Measurements from ENCODE around the gene IQCN.
"Not testable (repeated sequence)": the region's sequence is repeated elsewhere in the genome, so short reads cannot be mapped to it uniquely, and the experiment has no call there.

The IQCN gene

DNA sequence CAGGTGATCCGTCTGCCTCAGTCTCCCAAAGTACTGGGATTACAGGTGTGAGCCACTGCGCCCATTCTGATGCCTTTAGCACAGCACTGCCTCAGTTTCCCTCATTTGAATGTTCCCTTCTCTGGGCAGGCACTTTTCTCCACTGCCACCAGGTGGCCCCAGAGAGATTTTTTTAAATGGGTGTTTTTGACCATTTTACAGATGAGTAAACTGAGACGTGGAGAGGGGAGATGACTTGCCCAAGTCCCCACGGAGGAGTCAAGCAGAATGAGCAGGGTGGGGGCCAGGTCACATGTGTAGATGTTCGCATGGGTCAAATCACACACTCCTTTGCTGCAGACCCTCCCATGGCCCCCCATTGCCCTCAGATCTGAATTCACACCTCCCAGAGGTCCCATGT, 44.8 kb downstream of the IQCN start:
- no peak for DNase-seq

DNA sequence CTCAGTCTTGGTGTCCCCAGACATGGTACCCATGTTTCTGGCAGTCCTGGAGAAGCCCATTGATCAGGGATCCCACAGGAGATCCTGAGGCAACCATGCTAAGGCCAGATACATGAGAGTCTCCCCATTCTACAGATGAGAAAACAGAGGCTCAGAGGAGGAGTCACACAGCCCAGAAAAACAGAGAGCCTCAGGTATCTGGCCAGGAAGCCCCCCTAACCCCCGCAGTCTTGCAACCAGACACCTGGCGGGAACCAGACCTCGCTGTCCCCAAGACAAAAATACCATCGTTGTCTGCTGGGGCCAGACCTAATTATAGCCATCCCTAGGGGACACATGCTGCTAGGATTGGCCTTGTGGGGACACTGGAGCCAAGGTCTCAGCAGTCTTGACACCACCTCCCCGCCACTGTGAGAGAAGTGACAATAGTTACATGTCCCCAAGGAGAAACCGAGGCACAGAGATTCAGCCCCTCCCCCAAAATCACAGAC, 46.4 kb downstream of the IQCN start:
- DNase-seq = no peak

DNA sequence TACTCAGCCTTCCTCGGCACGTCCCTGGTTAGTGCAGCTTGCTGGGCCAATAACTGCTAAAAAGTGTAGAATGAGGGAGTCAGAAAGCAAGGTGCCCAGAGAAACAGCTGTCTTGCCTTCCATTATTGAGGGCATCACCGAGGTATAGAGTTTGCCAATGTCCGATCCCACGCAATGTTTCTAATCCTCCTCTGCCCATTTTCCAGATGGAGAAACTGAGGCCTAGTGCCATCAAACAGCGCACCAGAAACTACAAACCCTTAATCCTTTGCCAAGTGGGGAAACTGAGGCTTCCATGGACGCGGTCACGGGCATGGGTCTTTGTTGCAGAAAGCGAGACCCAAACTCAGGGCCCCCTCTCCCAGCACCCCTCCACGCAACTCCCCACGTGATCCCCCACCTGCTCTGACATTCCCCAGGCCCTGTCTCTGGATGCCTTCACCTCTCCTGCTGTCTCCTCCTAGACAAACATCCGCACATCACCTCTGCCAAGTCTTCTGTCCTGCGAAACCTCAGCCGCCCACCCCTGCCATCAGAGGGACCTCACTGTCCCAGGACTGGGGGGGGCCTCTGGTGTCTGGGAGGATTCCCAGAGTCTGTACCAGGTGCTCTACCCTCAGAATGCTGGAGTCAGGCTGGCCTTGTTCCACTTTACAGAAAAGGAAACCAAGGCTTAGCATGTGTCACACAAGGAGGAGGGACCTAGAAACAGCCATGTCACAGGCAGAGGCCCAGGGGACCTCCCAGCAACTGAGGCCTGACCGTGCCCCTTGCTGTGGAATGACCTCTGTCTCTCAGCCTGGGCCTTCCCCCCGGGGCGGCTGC, 47.1 kb downstream of the IQCN start:
- DNase-seq = no peak

DNA sequence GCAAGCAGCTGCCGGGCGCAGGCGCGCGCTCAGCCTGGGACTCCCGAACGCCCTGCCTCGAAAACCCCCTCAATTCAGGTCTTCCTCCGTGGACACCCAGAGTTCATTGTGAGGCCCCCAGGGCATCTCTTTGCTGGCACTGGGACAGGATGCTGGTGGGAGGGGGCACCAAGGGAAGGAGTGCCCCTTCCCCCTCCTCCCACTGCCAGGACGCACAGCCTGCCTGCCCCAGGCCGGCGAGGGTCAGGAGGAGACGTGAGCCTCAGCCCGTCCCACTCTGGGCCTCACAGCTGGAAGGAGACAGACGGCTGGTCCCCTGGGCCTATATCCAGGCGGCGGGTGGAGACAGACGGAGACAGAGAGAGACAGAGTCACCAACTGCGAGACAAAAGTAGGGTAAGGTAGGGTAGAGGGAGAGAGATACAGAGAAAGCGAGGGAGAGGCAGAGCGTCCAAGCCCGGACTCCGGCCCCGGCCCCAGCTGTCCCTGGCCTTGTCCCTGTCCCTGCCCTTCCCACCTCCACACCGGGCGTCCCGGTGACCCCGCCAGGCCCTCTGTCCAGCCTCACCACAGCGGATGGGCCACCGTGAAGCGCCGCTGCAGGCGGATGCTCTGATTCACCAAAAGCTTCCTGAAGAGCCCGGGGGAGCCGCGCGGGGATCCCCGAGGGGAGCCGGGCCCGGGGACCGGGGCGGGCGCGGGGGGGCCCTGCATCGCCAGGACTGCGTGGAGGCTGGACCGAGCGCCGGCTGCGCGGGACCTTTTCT, 48.4 kb downstream of the IQCN start, which contains the start of gene PDE4C:
PDE4C (minus strand) TSS at position 737 of the 767 bp plus-strand sequence; CDS start at position 714, 23 bp downstream.
- no peak for DNase-seq

DNA sequence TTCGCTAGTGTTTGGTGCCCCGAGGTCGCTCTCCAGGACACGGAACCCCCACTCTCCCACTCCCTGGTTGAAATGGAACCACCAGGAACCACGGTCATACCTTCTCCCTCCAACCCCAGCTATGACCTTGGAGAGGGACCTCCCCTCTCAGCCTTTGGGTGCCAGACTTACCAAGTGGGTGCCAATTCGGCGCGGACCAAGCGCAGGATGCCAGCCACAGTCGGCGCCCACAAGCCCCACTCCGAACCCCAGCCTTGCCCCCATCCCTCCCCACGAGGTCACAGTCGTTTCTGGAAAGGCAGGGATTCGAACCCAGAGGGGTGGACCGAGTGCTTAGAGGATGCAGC, 48.9 kb downstream of the IQCN start:
- no peak for DNase-seq

DNA sequence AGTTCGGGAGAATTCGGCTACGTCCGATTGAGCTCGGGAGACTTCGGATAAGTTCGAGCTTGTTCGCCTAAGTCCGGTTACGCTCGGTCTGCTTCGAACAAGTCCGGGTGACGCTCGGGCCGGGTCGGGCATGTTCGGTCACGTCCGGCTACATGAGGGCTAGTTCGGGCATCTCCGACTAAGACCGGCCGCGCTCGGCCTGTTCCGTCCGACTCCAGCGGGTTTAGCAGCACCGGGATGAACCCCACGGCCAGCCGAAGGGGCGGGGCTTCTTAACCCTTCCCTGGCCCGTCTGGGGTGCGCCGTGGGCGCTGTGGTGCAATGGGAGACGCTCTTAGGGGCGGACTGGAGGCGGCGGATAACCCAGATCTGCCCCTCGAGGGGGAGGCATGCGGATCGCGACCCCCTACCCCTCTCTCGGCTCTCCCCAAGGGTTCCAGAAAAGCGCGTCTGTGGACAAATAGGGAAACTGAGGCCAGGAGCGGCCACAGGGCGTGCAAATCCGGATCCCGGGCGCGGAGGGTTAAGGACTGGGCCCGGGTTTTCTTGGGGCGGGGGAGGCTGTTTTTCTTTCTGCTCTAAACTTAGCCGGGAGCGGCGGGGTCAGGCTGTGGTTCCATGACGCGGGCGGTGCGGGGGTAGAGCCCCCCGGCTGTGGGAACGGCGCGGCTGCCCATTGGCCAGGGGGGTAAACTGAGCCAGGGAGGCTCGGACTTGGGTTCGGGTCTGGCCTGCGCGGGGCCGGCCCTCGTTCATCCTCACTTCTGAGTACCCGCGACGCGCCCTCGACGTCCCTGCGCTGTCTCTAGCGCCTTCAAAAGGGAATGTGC, 49.5 kb downstream of the IQCN start:
- peak; percentile 58 for DNase-seq

DNA sequence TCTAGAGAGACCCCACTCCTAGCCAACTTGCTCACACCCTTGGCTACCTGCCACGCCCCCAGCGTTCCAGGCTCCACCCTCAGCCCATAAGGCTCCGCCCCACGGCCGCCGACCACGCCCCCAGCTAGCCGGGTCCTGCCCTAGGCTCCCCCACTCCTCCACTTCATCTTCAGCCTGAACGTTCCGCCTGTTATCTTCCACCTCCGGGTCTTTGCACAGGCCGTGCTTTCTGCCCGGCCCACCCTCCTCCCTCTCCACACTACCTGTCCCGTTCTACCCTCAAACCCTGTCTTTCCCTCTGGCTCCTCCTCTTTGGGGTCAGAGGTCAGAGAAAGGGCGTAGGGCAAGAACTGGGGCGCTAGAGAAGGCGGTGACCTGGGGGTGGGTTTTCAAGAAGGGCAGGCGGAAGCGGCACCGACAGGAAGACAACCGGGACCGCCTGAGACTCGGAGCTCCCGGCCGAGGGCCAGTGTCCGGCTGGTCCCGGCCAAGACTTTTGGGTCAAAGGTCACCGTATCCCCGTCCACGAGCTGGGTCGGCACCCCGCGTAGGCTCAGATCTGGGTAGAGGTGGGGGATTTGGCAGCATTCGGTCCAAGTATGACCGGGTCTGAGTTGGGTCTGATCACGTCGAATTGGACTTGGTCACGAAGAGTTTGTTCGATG, 50.3 kb downstream of the IQCN start:
- DNase-seq = no peak

DNA sequence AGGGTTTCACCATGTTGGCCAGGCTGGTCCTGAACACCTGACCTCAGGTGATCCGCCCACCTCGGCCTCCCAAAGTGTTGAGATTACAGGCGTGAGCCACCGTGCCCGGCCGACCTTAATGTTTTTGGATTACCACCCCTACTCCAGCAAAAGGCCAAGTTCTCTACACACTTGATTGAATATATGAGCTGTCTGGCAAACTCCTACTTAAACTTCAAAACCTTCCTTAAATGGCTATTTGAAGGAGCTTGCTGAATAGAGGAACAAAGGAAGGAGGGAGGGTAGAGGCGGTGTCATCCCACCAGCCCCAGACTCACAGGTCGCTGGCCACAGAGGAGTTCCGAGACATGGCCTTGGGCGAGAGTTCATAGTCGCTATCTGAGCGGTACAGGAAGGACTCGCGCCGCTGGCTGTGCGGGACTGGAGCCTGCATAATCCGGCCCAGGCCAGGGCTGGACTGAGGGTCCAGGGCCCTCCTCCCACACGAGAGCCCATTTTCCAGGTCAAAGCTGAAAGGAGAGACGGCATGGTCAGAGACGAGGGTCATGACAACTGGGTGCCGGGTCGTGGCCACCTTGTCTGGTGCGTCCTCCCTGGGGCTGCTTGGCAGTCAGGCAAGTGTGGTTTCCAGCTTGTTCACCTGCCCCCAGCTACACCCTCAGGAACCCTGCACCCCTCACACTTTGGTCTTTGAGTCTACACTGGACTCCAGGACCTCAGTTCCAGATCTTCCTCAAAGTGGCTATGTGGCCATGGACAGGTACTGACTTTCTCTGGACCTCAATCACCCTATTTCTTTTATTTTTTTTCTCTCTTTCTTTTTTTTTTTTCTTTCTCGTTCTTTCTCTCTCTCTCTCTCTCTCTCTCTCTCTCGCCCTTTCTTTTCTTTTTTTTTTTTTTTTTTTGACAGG, 52.2 kb downstream of the IQCN start:
- no peak for DNase-seq

DNA sequence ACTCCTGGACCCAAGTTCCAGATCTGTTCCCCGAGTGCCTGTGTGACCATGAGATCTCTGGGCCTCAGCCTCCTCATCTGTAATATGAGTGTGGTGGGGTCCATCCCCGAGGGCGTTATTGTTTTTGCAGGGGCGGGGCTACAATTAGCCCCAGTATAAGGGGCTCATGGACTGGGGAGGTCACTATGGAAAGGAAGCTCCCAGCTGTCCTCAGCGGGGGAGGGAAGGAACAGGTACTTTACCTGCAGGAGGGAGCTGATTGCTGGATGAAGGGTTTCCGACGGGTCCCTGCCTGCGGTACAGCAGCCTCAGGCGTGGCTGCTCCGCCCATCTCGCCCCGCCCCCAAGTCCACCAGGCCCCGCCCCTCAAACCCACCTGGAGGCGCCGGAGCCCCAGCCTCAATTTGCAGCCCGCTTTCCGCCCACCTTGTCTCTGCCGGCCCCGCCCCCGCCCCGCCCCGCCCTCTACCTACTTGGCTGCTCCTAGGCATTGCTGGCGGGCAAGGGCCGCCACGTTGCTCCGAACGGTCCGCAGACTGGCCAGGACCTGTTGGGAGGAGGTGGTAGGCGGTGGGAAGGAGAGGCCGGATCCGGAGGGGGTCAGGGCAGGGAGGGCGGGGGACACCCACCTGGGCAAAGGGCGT, 53.5 kb downstream of the IQCN start:
- no peak for DNase-seq

DNA sequence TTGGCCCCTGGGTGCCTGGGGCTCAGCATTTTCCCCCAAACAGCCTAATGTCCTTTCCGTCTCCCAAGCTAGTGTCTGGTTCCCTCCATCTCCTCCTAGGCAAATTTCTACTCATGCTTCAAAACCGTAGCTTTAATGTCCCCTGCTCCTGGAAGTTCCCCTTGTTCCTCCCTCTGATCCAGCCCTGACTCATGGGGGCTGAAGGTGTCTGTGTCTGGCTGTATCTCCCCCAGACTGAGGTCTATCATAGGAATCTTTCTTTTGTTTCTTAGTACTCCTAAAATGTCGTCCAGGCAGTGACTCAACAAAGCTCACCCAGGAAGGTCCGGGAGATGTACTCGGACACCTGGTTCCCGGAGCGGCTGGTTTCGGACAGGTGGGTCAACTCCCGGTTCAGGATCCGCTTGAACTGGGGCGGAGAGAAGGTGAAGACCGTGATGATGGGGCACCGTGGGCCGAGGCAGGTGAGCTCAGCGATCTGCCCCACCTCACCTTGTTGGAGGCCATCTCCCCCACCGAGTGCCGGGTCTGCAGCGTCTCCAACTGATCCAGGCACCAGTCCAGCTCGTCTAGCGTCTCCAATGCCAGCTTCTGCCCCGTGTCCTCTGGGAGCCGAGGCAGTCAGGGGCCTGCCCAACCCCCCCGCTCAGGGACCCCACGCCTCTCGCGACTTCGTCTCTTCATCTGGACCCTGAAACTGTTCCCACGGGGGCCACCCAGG, 54.2 kb downstream of the IQCN start:
- DNase-seq = no peak

DNA sequence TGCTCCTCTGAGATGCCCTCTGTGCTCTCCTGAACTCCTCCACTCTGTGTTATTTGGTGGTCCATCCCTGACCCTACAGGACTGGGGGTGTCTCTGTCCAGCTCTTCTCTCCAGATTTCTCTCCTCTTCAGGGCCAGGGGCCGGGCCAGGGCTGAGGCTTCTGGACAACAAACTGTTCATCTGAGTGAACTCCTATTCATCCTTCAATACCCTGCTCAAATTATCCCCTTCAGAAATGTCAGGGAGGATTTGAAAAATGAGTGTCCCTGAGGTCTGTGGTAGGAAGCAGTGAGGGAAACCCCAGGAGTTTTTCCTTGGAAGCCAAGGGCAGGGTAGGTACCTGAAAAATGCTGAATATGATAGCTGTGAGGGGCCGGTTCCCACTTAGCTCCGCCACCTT, 55.7 kb downstream of the IQCN start:
- DNase-seq = no peak

DNA sequence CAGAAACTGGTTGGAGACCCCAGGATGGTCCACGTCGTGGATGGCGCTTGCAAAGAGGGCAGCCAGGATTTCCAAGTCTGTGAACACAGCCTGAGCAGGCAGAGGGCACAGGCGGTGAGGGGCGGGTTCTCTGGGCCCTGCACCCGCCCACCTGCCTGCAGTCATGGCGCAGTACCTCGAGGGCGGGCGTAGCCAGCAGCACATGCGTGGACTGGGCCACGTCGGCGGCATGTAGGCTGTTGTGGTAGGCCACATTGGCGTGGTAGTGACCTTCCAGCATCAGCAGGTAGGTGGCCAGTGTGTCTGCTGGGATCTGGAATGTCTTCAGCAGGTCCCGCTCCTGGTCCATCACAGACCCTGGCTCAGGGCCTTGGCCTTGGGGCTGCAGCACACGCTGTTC, 56.1 kb downstream of the IQCN start:
- DNase-seq = no peak

DNA sequence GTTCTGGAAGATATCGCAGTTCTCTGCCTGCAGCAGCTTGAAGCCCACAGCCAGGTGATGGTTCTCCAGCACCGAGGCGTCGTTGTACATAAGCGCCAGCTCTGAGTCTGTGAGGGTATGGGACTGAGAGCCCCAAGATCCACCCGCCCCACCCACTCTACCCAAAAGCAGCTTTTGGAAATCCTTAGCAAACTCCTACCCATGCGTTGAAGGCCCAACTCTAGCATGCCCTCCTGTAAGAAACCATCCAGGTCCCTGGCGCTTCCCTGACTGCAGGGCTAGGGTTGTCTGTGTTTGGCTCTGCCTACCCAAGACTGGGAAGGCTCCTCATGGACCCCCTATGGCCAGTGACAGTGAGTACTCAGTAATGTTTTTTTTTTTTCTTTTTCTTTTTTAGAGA, 57.5 kb downstream of the IQCN start:
- DNase-seq = no peak

DNA sequence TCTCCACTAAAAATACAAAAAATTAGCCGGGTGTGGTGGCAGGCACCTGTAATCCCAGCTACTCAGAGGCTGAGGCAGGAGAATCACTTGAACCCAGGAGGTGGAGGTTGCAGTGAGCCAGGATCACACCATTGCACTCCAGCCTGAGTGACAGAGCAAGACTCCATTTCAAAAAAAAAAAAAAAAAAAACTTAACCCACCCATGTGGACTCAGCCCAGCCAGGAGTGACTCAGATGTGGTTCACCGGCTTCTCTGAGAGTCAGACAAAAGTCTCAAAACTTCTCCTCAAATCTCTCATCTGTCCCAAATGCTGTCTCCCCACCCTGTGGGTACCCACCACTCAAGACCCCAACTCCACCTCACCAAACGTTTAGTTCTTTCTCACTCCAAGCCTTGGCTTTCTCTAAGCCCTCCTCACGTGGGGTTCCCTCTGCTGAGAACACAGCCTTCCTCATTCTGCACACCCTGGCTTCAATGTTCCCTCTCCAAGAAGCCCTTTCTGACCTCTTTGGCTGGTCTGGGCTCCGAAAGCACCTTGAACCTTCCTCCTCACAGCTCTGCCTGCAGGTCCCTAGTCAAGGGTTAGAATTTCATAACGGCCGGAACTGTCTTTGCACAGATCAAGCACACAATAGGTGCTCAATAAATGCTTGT, 59.3 kb downstream of the IQCN start:
- no peak for DNase-seq

DNA sequence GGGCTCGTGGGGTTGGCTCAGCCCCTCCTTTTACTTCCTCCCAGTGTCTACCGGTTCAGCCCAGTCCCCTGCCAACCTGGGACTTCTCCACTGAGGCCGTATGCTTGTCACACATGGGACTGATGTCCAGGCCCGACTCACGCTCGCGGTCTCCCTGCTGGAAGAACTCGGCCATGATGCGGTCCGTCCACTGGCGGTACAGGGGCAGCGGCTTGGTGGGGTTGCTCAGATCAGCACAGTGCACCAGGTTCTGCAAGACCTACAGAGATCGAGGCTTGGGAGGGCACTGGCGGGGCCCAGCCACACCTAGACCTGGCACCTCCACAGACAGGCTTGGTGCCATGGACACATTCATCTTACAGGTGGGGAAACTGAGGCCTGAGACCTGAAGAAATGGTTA, 62.6 kb downstream of the IQCN start:
- DNase-seq = no peak

DNA sequence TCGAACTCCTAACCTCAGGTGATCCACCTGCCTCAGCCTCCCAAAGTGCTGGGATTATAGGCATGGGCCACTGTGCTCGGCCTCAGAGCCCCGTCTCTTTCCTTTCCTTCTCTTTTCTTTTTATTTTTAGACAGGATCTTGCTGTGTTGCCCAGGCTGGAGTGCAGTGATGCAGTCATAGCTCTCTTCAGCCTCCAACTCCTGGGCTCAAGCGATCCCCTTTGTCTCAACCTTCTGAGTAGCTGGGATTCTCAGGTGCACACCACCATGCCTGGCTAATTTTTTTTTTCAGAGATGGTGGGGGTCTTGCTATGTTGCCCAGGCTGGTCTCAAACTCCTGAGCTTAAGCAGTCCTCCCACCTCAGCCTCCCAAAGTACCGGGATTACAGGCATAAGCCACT, 64.3 kb downstream of the IQCN start:
- DNase-seq = not testable (repeated sequence)

DNA sequence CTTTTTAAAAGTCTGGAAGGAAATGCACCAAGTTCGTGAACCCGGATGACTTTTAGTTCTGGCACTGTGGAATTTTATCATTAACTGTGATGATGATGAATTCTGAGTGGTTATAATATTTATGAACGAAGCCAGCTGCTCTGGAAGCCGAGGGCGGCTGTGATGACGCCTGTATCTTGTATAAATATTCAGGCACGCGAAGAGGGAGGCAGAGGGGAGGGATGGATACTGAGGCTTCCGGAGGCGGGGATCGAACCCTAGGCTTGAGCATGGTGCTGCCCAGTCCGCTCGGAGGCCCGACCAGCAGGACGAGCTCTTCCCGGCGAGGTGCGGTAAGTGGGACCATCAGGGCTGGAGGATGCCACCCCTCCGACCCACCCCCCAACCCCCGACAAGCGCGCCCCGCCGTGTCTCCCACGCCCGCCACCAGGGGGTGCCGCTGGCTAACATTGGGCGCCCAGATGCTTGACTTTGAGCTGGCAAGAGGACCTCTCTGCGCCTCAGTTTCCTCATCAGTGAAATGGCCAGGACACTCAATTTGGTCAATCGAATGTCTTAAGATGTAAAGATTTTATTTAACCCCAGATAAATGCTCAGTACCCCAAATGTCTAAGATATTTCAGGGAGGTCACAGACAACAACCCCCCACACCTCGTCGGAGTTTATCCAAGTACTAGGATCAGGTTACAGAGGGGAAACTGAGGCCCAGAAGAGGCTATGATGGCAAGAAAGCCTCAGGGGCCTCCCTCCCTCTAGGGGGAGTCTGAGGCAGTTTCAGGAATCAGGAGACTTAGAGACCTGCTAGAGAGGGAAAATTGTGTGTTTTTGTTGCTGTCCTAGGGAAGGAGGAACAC, 65.9 kb downstream of the IQCN start:
- DNase-seq = no peak

Data from activated T-cell treated with anti-CD3 and anti-CD28 coated beads for 4 hours (primary cell).